IPS DF 19.7 (cell line): Measurements from ENCODE around the gene XPO4.

Experiments
- DNase-seq: peaks from one replicate; pipeline ENCODE4 v3.0.0-alpha.2; 2013; ENCODE audit warnings: low read depth, low spot score

XPO4 gene

GRCh38 chr13:20728579-20729311 lies 173.8 kb downstream of the XPO4 start:
- DNase-seq: no peak

- DNase-seq: no peak
These were observed 174.7 kb downstream of the XPO4 start for GRCh38 chr13:20727856-20728255.
